Measurements from ENCODE around the gene ZFAND3.

ZFAND3 gene

DNA sequence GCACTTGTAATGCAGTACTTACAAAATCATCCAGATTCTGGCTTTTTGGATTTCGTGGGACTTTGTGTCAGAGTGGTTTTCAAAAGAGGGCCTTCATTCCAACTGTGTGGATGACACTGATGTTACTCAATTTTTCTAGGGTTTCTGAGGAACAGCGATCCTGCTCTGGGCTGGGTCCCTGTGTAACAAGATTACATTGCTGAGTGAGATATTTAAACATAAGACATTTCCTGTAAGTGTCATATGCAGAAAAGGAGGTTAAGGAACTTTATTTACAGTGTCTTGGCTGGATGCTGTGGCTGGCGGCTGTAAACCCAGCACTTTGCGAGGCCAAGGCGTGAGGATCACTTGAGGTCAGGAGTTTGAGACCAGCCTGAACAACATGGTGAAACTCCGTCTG is 6.7 kb downstream of the ZFAND3 start:
- no peak overlapping the region for H3K27ac ChIP-seq
- DNase-seq: no peak
- no peak overlapping the region for H3K4me3 ChIP-seq (ENCODE audit: low read depth, low read length)
- H3K27me3 ChIP-seq (ENCODE audit: insufficient read depth, low read depth, severe bottlenecking): no peaks in the 10 kb centered on the region
- TF ChIP-seq, protein P1, sequence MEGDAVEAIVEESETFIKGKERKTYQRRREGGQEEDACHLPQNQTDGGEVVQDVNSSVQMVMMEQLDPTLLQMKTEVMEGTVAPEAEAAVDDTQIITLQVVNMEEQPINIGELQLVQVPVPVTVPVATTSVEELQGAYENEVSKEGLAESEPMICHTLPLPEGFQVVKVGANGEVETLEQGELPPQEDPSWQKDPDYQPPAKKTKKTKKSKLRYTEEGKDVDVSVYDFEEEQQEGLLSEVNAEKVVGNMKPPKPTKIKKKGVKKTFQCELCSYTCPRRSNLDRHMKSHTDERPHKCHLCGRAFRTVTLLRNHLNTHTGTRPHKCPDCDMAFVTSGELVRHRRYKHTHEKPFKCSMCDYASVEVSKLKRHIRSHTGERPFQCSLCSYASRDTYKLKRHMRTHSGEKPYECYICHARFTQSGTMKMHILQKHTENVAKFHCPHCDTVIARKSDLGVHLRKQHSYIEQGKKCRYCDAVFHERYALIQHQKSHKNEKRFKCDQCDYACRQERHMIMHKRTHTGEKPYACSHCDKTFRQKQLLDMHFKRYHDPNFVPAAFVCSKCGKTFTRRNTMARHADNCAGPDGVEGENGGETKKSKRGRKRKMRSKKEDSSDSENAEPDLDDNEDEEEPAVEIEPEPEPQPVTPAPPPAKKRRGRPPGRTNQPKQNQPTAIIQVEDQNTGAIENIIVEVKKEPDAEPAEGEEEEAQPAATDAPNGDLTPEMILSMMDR (IDR thresholded peaks at IDR 0.05; ENCODE audit: low read depth, low read length): no peak
- H3K36me3 ChIP-seq: peaks cover 8% of the 10 kb centered on the region
- no peaks in the 10 kb centered on the region for H3K9me3 ChIP-seq (ENCODE audit: severe bottlenecking)

DNA sequence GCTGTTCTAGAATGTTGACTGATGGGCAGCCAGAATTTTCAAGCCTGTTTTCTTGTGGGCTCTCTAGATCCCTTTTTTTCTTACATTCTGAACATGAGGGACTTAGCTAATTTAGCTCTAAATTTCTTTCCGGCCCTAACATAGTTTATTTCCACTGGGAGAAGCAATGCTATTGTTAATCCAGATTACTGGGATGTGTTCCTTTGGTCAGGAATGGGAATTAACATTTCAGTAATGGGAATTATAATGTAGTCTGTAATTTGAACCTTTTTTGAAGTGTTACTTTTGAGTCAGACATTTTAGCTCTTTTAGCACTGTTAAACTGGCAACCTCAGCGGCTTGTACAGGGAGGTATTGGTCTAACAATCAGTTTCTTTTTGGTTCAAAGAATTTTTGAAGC is 7.5 kb downstream of the ZFAND3 start:
- Histone ChIP-seq H3K4me3 (ENCODE audit: low read depth, low read length) (no peak overlapping the region), H3K27ac (no peak overlapping the region), H3K36me3 (peaks cover 8% of the 10 kb centered on the region), H3K9me3 (ENCODE audit: severe bottlenecking) (no peaks in the 10 kb centered on the region), H3K27me3 (ENCODE audit: insufficient read depth, low read depth, severe bottlenecking) (no peaks in the 10 kb centered on the region)
- no peak for DNase-seq
- TF ChIP-seq, protein P1 (IDR thresholded peaks at IDR 0.05; ENCODE audit: low read depth, low read length): no peak

DNA sequence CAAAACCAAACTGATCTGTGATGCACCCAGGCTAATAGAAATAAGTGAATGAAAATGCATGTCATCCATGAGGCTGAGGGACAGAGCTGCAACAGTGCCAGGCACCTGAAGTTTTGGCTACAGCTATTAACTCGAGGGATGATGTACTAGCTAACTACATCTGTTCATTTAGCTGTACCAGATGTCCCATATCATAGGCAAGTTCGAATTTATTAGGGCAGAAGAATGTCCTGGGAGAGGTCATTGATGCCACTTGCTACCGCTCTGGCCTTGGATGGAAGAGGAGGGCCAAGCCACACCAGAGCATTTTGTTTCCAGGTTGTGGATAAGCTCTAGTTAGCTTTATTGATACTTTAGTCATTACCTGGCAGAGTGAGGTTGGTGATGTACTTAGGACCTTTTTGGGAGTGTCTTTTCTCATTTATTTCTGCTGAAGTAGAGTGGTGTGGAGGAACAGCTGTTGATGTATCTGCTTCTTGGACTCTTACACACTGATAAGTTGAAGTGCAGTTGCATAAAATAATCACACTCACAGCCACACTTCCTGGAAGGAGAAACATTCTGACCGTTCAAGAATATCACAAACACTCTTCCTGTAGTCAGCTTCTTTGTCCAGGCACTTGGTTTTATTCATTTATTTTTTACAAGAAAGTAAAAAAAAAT is 8.2 kb downstream of the ZFAND3 start:
- H3K27ac ChIP-seq: no peak overlapping the region
- DNase-seq: no peak
- H3K4me3 ChIP-seq (ENCODE audit: low read depth, low read length): no peak overlapping the region
- 0 out of 2 replicates have a peak, but pooled peaks cover 4% of the 10 kb centered on the region for H3K36me3 ChIP-seq
- no peaks in the 10 kb centered on the region for H3K27me3 ChIP-seq (ENCODE audit: insufficient read depth, low read depth, severe bottlenecking)
- TF ChIP-seq, protein P1 (IDR thresholded peaks at IDR 0.05; ENCODE audit: low read depth, low read length): no peak
- no peaks in the 10 kb centered on the region for H3K9me3 ChIP-seq (ENCODE audit: severe bottlenecking)

DNA sequence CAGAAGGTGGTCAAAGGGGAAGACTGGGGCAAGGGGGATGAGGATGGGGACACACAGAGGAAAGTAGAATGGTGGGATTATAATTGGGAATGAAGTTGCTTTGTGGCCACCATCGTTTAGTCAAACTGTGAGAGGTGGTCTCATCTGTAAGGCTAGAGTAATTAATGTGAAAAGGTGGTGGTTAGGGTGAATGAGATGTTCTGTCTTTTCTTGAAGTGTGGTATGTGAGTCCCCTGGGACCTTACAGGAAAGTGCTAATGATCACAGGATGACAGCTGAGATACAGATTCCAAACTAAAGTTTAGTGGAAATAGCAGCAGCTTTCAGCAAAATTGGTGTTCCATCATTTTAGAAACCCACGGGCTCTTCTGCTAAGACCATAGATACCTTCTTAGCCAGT is 10.7 kb downstream of the ZFAND3 start:
- peaks cover 13% of the 10 kb centered on the region for H3K36me3 ChIP-seq
- DNase-seq: no peak
- H3K27ac ChIP-seq: no peak overlapping the region
- no peaks in the 10 kb centered on the region for H3K27me3 ChIP-seq (ENCODE audit: insufficient read depth, low read depth, severe bottlenecking)
- TF ChIP-seq, protein P1 (IDR thresholded peaks at IDR 0.05; ENCODE audit: low read depth, low read length): no peak
- H3K4me3 ChIP-seq (ENCODE audit: low read depth, low read length): no peak overlapping the region
- peaks cover 6% of the 10 kb centered on the region for H3K9me3 ChIP-seq (ENCODE audit: severe bottlenecking)

DNA sequence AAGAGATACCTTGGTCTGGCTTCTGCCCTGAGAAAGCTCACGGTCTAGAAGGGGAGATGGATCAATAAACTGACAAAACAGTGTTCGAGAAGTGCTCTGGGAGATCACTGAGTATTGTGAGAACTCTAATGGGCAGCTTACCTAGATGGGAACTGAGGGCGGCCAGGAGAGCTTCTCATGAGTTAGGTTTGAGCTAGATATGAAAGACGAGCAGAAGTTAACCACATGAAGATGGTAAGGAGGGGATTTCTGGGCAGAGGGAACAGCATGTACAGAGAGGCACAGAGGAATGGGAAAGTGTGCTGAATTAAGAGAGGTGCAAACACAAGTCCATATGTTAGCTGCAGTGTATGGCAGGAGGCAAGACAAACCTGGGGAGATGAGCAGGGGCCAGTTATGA is 11.9 kb downstream of the ZFAND3 start:
- TF ChIP-seq, protein P1 (IDR thresholded peaks at IDR 0.05; ENCODE audit: low read depth, low read length): no peak
- peaks cover 15% of the 10 kb centered on the region for H3K36me3 ChIP-seq
- DNase-seq: no peak
- no peak overlapping the region for H3K4me3 ChIP-seq (ENCODE audit: low read depth, low read length)
- H3K27ac ChIP-seq: no peak overlapping the region
- peaks cover 6% of the 10 kb centered on the region for H3K9me3 ChIP-seq (ENCODE audit: severe bottlenecking)
- no peaks in the 10 kb centered on the region for H3K27me3 ChIP-seq (ENCODE audit: insufficient read depth, low read depth, severe bottlenecking)

DNA sequence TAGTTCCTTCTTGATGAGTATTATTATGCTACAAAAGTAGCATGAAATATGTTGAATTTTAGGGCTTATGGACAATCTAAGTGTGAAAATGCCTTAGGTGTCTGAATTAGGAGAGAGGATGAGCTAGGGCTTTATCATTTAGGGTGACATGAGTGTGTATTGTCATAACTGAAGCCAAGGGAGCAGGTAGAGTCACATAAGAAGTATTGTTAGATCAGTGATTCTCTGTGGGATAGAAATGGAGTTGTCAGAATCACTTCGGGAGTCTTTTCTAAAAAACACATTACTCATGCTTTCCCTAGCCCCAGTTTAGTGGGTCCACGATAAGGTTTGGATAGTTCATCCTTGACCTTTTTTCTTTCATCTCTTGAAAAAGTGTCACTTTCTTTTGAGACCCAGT is 16.4 kb downstream of the ZFAND3 start:
- no peak overlapping the region for H3K4me3 ChIP-seq (ENCODE audit: low read depth, low read length)
- H3K36me3 ChIP-seq: peaks cover 29% of the 10 kb centered on the region
- peaks cover 6% of the 10 kb centered on the region for H3K9me3 ChIP-seq (ENCODE audit: severe bottlenecking)
- TF ChIP-seq, protein P1 (IDR thresholded peaks at IDR 0.05; ENCODE audit: low read depth, low read length): no peak
- H3K27me3 ChIP-seq (ENCODE audit: insufficient read depth, low read depth, severe bottlenecking): no peaks in the 10 kb centered on the region
- H3K27ac ChIP-seq: no peak overlapping the region
- DNase-seq: no peak

Measured in WERI-Rb-1 (cell line).